Measurements from ENCODE around the gene OR6B1. TPM values are rescaled to one million over a fixed set of nuclear protein-coding genes. Genes with fewer than 3 reads are reported as not detected.

OR6B1 gene
- polyA plus RNA-seq, 1 donor (not counting 4 experiments of a cell fraction or from before 2014, with no cell fraction given), result not detected

Other genes starting within 250 kb of the OR6B1 start
- 0.04 TPM in 1 of 3 replicates, not detected in the others for gene CTAGE6, start 242.6 kb upstream of the OR6B1 start, polyA plus RNA-seq
- gene TCAF1, start 98.1 kb upstream of the OR6B1 start, polyA plus RNA-seq, result 11.0 to 21.3 TPM (median 13.3 TPM) in 3 replicates
- not detected in 3 replicates for gene OR2F2, start 65.1 kb upstream of the OR6B1 start, polyA plus RNA-seq
- not detected in 3 replicates for gene OR2F1, start 45.5 kb upstream of the OR6B1 start, polyA plus RNA-seq
- not detected in 3 replicates for gene OR2A5, start 48.6 kb downstream of the OR6B1 start, polyA plus RNA-seq
- gene OR2A25, start 69.5 kb downstream of the OR6B1 start, polyA plus RNA-seq, result not detected in 3 replicates
- gene OR2A12, start 86.0 kb downstream of the OR6B1 start, polyA plus RNA-seq, result not detected in 3 replicates
- not detected in 3 replicates for gene OR2A2, start 109.3 kb downstream of the OR6B1 start, polyA plus RNA-seq
- not detected in 3 replicates for gene OR2A14, start 122.9 kb downstream of the OR6B1 start, polyA plus RNA-seq
- 3.0 to 6.6 TPM (median 5.9 TPM) in 3 replicates for gene CTAGE4, start 183.1 kb downstream of the OR6B1 start, polyA plus RNA-seq
- gene ARHGEF35, start 195.5 kb downstream of the OR6B1 start, polyA plus RNA-seq, result 5.2 to 12.2 TPM (median 9.6 TPM) in 3 replicates
- gene OR2A42, start 239.3 kb downstream of the OR6B1 start, polyA plus RNA-seq, result not detected in 3 replicates

All from keratinocyte (primary cell).